CD14-positive monocyte (primary cell): Measurements from ENCODE around the gene UNC13C. TPM values are rescaled to one million over a fixed set of nuclear protein-coding genes. Genes with fewer than 3 reads are reported as not detected.

Experiments
- DNase-seq, 3 donors: peaks; one replicate each; pipeline ENCODE4 v3.0.0-alpha.2; 2011 to 2022
- H2AFZ ChIP-seq: 2 replicates; pipeline ENCODE4 v1.6.0; 2012; ENCODE audit warnings: mild to moderate bottlenecking, low read depth, low read length, inconsistent platforms; ENCODE audit not compliant: insufficient read depth, poor library complexity, severe bottlenecking
- H3K27ac ChIP-seq, 2 donors: 1 replicate in 1 of 2; 2 replicates in 1 of 2; pipeline ENCODE4 v1.5.1; 2012 to 2013; ENCODE audit warnings: low read length in 2 of 2, control low read depth in 1 of 2, inconsistent platforms in 1 of 2, low read depth in 1 of 2, mild to moderate bottlenecking in 1 of 2
- H3K27me3 ChIP-seq, 2 donors: one replicate each; pipeline versions ENCODE4 v1.6.0 to v1.6.1; 2011 to 2013; ENCODE audit warnings: low read length in 2 of 2; ENCODE audit not compliant: control insufficient read depth in 2 of 2, insufficient read depth in 2 of 2
- H3K36me3 ChIP-seq, 2 donors: replicated peaks in 1 of 2; 1 replicate in 1 of 2; 2 replicates in 1 of 2; pipeline versions ENCODE4 v1.5.1 to v1.6.1; 2012 to 2013; ENCODE audit warnings: low read length in 2 of 2, control low read depth in 1 of 2, inconsistent platforms in 1 of 2, mild to moderate bottlenecking in 1 of 2; ENCODE audit not compliant: insufficient read depth in 2 of 2, control insufficient read depth in 1 of 2
- H3K4me1 ChIP-seq, 2 donors: 1 replicate in 1 of 2; 2 replicates in 1 of 2; pipeline versions ENCODE4 v1.5.1 to v1.6.1; 2012 to 2013; ENCODE audit warnings: low read length in 2 of 2, control low read depth in 1 of 2, inconsistent platforms in 1 of 2, mild to moderate bottlenecking in 1 of 2, moderate library complexity in 1 of 2; ENCODE audit not compliant: insufficient read depth in 2 of 2, control insufficient read depth in 1 of 2
- H3K4me2 ChIP-seq: replicated peaks from 2 replicates; pipeline ENCODE3; 2012; ENCODE audit warnings: low read length, moderate library complexity, mild to moderate bottlenecking; ENCODE audit not compliant: poor library complexity, severe bottlenecking; ENCODE audit errors: extremely low read depth
- H3K4me3 ChIP-seq, 3 experiments: fragments of 200-600 bp in 1 of 3; sonication (generic) in 1 of 3; replicated peaks in 1 of 3; 1 replicate in 2 of 3; 2 replicates in 1 of 3; pipeline ENCODE4 v1.5.1; 2011 to 2013; ENCODE audit warnings: low read length in 3 of 3, mild to moderate bottlenecking in 3 of 3, control low read depth in 2 of 3, low read depth in 2 of 3, inconsistent platforms in 1 of 3, moderate library complexity in 1 of 3
- H3K79me2 ChIP-seq: 2 replicates; pipeline ENCODE4 v1.6.0; 2012; ENCODE audit warnings: mild to moderate bottlenecking, control low read depth, inconsistent platforms, low read length, moderate library complexity; ENCODE audit not compliant: insufficient read depth
- H3K9ac ChIP-seq: 2 replicates; pipeline ENCODE4 v1.6.0; 2017; ENCODE audit warnings: low read length, mild to moderate bottlenecking; ENCODE audit not compliant: insufficient read depth, poor library complexity, severe bottlenecking
- H3K9me3 ChIP-seq, 2 donors: replicated peaks in 1 of 2; 1 replicate in 1 of 2; 2 replicates in 1 of 2; pipeline versions ENCODE4 v1.5.1 to v1.6.1; 2012 to 2013; ENCODE audit warnings: low read length in 2 of 2, control low read depth in 1 of 2; ENCODE audit not compliant: control insufficient read depth in 1 of 2, insufficient read depth in 1 of 2
- H4K20me1 ChIP-seq: 2 replicates; pipeline ENCODE4 v1.6.0; 2012; ENCODE audit warnings: mild to moderate bottlenecking, low read length, control low read depth, moderate library complexity; ENCODE audit not compliant: insufficient read depth
- H3K27ac Mint-ChIP-seq, 7 donors: one replicate each; pipeline ENCODE4 v1.8.0; 2020; ENCODE audit warnings: mild to moderate bottlenecking in 7 of 7, mixed read lengths in 7 of 7, moderate library complexity in 6 of 7, inconsistent platforms in 2 of 7
- H3K27me3 Mint-ChIP-seq, 3 donors: one replicate each; pipeline ENCODE4 v1.8.0; 2021 to 2022; ENCODE audit warnings: low read depth in 3 of 3, mild to moderate bottlenecking in 3 of 3, mixed read lengths in 3 of 3, moderate library complexity in 3 of 3, inconsistent platforms in 1 of 3
- H3K36me3 Mint-ChIP-seq, 2 donors: one replicate each; pipeline ENCODE4 v1.8.0; 2020; ENCODE audit warnings: mixed read lengths in 2 of 2, inconsistent platforms in 1 of 2, mild to moderate bottlenecking in 1 of 2
- H3K4me1 Mint-ChIP-seq: one replicate; pipeline ENCODE4 v1.8.0; 2020; ENCODE audit warnings: mild to moderate bottlenecking, mixed read lengths
- H3K4me3 Mint-ChIP-seq, 2 donors: one replicate each; pipeline ENCODE4 v1.8.0; 2020; ENCODE audit warnings: mild to moderate bottlenecking in 2 of 2, mixed read lengths in 2 of 2, moderate library complexity in 1 of 2
- H3K9me3 Mint-ChIP-seq, 7 donors: one replicate each; pipeline ENCODE4 v1.8.0; 2020 to 2022; ENCODE audit warnings: mixed read lengths in 7 of 7, mild to moderate bottlenecking in 6 of 7, moderate library complexity in 6 of 7, inconsistent platforms in 2 of 7
- CTCF ChIP-seq: fragments of 200-600 bp; IDR thresholded peaks from one replicate; pipeline ENCODE4 v1.8.0; 2022; ENCODE audit warnings: antibody characterized with exemption, mild to moderate bottlenecking
- WGBS: methylation state at CpG from one replicate; pipeline ENCODE4 v1.1.5; 2013; ENCODE audit warnings: missing lambda C conversion rate; ENCODE audit not compliant: insufficient coverage; 5-methylcytosine and 5-hydroxymethylcytosine counted together
- intact Hi-C, 2 donors: fragments of 100-400 bp; cut with micrococcal nuclease; formaldehyde crosslinking; loops; one replicate each; pipeline versions ENCODE4 v1.15.0 to v1.15.1; 2023
- polyA plus RNA-seq, 3 donors: library from polyadenylated mRNA; depleted of rRNA in 1 of 3; unstranded in 2 of 3; stranded (reverse) in 1 of 3; fragments of 300-500 nt in 2 of 3; fragments of >200 nt in 1 of 3; fragmentation: Illumina TruSeq in 2 of 3; gene quantifications; 1 replicate in 2 of 3; 2 replicates in 1 of 3; pipeline ENCODE4 v1.2.3, GENCODE V29; 2012 to 2021

UNC13C gene
- polyA plus RNA-seq, 3 donors, result not detected

- H4K20me1 ChIP-seq, result no peaks in the 10 kb centered on the region
- intact Hi-C loops, result loop anchor here in 1 of 2 donors (10.0 kb wide), 1 partner anchor 1015 kb away; no protein-coding TSS in a partner anchor
Measured at GRCh38 chr15:54089776-54090175, 111.5 kb downstream of the UNC13C start.

GRCh38 chr15:54091651-54092050 lies 113.4 kb downstream of the UNC13C start:
- DNase-seq, result no peak
- peaks cover 0 to 4% (median 0%) of the 10 kb centered on the region in 7 donors for H3K9me3 Mint-ChIP-seq
- H2AFZ ChIP-seq, result no peak overlapping the region
- no peaks in the 10 kb centered on the region for H3K27me3 ChIP-seq
- no peak overlapping the region for H3K27ac ChIP-seq
- intact Hi-C loops, result no loop called here
- no peaks in the 10 kb centered on the region for H3K9me3 ChIP-seq
- H3K4me2 ChIP-seq, result no peak overlapping the region
- peaks cover 2 to 3% (median 2%) of the 10 kb centered on the region in 3 donors for H3K27me3 Mint-ChIP-seq
- no peak for TF ChIP-seq CTCF
- H3K9ac ChIP-seq, result no peak overlapping the region
- no peaks in the 10 kb centered on the region for H3K79me2 ChIP-seq
- no peaks in the 10 kb centered on the region for H4K20me1 ChIP-seq
- no peaks in the 10 kb centered on the region for H3K36me3 ChIP-seq
- no peaks in the 10 kb centered on the region for H3K4me1 Mint-ChIP-seq
- no peaks in the 10 kb centered on the region for H3K36me3 Mint-ChIP-seq
- H3K4me3 ChIP-seq, result no peak overlapping the region
- no peaks in the 10 kb centered on the region for H3K4me1 ChIP-seq
- peak overlapping the region in 1 of 2 donors; percentile 22 for H3K4me3 Mint-ChIP-seq
- H3K27ac Mint-ChIP-seq, result no peak overlapping the region
- no CpG with 5 or more reads among the region's 2 CpGs for WGBS

More at GRCh38 chr15:54089776-54090175, 111.5 kb downstream of the UNC13C start:
- no peak overlapping the region for H3K9ac ChIP-seq
- DNase-seq, result no peak
- no peaks in the 10 kb centered on the region for H3K4me1 ChIP-seq
- no peak overlapping the region for H3K4me3 Mint-ChIP-seq
- TF ChIP-seq CTCF, result no peak
- no peaks in the 10 kb centered on the region for H3K36me3 Mint-ChIP-seq
- H3K4me1 Mint-ChIP-seq, result no peaks in the 10 kb centered on the region
- H3K36me3 ChIP-seq, result no peaks in the 10 kb centered on the region
- H3K4me3 ChIP-seq, result no peak overlapping the region
- H3K27me3 ChIP-seq, result no peaks in the 10 kb centered on the region
- H3K4me2 ChIP-seq, result no peak overlapping the region
- no peak overlapping the region for H3K27ac Mint-ChIP-seq
- no peak overlapping the region for H2AFZ ChIP-seq
- no peak overlapping the region for H3K27ac ChIP-seq
- no peaks in the 10 kb centered on the region for H3K79me2 ChIP-seq
- no peaks in the 10 kb centered on the region for H3K9me3 ChIP-seq
- H3K9me3 Mint-ChIP-seq, result peaks cover 0 to 1% (median 0%) of the 10 kb centered on the region in 7 donors
- 100% methylated on average over 2 of the region's 3 CpGs for whole genome bisulfite sequencing
- peaks cover 2 to 3% (median 2%) of the 10 kb centered on the region in 3 donors for H3K27me3 Mint-ChIP-seq
